Neuronal stem cell (in vitro differentiated cells): ENCODE measurements around the gene FUCA2.
A peak's percentile ranks its signal among the peaks of the same experiment; 100 is the strongest.

ENCODE experiments used
- DNase-seq: peaks from one replicate; pipeline ENCODE4 v3.0.0-alpha.2; 2013; ENCODE audit warnings: low spot score
- H2AFZ ChIP-seq: one replicate; pipeline ENCODE4 v1.6.1; 2013; ENCODE audit warnings: mild to moderate bottlenecking, low read length, inconsistent platforms
- H2AK5ac ChIP-seq: 2 replicates; pipeline ENCODE4 v1.6.1; 2013; ENCODE audit warnings: low read depth, mild to moderate bottlenecking, inconsistent platforms, low read length, moderate library complexity, mixed read lengths
- H2BK120ac ChIP-seq: 2 replicates; pipeline ENCODE4 v1.6.1; 2013; ENCODE audit warnings: low read depth, mild to moderate bottlenecking, inconsistent platforms, low read length, moderate library complexity, mixed read lengths
- H2BK12ac ChIP-seq: one replicate; pipeline ENCODE4 v1.6.1; 2013; ENCODE audit warnings: low read length, inconsistent platforms
- H2BK15ac ChIP-seq: 2 replicates; pipeline ENCODE4 v1.6.1; 2013; ENCODE audit warnings: mild to moderate bottlenecking, low read length, inconsistent platforms, mixed read lengths
- H2BK5ac ChIP-seq: one replicate; pipeline ENCODE4 v1.6.1; 2013; ENCODE audit warnings: inconsistent platforms, mild to moderate bottlenecking, low read length, moderate library complexity
- H3K14ac ChIP-seq: one replicate; pipeline ENCODE4 v1.6.1; 2013; ENCODE audit warnings: low read length, inconsistent platforms
- H3K18ac ChIP-seq: 2 replicates; pipeline ENCODE4 v1.6.1; 2013; ENCODE audit warnings: low read length, inconsistent platforms
- H3K23ac ChIP-seq: 2 replicates; pipeline ENCODE4 v1.6.1; 2013; ENCODE audit warnings: low read depth, mild to moderate bottlenecking, mixed read lengths, low read length, inconsistent platforms; ENCODE audit not compliant: poor library complexity
- H3K27ac ChIP-seq: replicated peaks from 3 replicates; pipeline ENCODE4 v1.5.1; 2013; ENCODE audit warnings: low read length, inconsistent platforms
- H3K27me3 ChIP-seq, 3 experiments: 2 replicates each; pipeline ENCODE4 v1.6.1; 2013; ENCODE audit warnings: low read length in 3 of 3, mild to moderate bottlenecking in 2 of 3, inconsistent platforms in 1 of 3, low read depth in 1 of 3, mixed read lengths in 1 of 3, moderate library complexity in 1 of 3; ENCODE audit not compliant: control insufficient read depth in 3 of 3, insufficient read depth in 3 of 3
- H3K36me3 ChIP-seq, 2 donors: replicated peaks in 1 of 2; 2 replicates each; pipeline ENCODE4 v1.6.1; 2013; ENCODE audit warnings: low read length in 2 of 2; ENCODE audit not compliant: control insufficient read depth in 2 of 2, insufficient read depth in 2 of 2
- H3K4ac ChIP-seq: 2 replicates; pipeline ENCODE4 v1.6.1; 2013; ENCODE audit warnings: inconsistent platforms, mild to moderate bottlenecking, low read length, moderate library complexity
- H3K4me1 ChIP-seq, 2 donors: 1 replicate in 1 of 2; 2 replicates in 1 of 2; pipeline ENCODE4 v1.6.1; 2013; ENCODE audit warnings: low read length in 2 of 2, low read depth in 1 of 2; ENCODE audit not compliant: control insufficient read depth in 2 of 2, insufficient read depth in 1 of 2
- H3K4me2 ChIP-seq: one replicate; pipeline ENCODE4 v1.6.1; 2013; ENCODE audit warnings: mild to moderate bottlenecking, low read length, inconsistent platforms; ENCODE audit not compliant: insufficient read depth, poor library complexity, severe bottlenecking
- H3K4me3 ChIP-seq, 2 donors: 2 replicates each; pipeline ENCODE4 v1.5.1; 2013; ENCODE audit warnings: low read length in 2 of 2, mild to moderate bottlenecking in 2 of 2, inconsistent platforms in 1 of 2, moderate library complexity in 1 of 2
- H3K79me1 ChIP-seq: one replicate; pipeline ENCODE4 v1.6.1; 2013; ENCODE audit warnings: low read depth, mild to moderate bottlenecking, inconsistent platforms, low read length, moderate library complexity
- H3K9ac ChIP-seq: one replicate; pipeline ENCODE4 v1.6.1; 2013; ENCODE audit warnings: mild to moderate bottlenecking, low read depth, low read length, inconsistent platforms; ENCODE audit not compliant: poor library complexity
- H3K9me3 ChIP-seq, 2 donors: replicated peaks in 1 of 2; 2 replicates each; pipeline versions ENCODE3 to v1.6.1; 2013; ENCODE audit warnings: low read length in 2 of 2, mild to moderate bottlenecking in 2 of 2, inconsistent platforms in 1 of 2, low read depth in 1 of 2, mixed read lengths in 1 of 2, moderate library complexity in 1 of 2; ENCODE audit not compliant: control insufficient read depth in 2 of 2, insufficient read depth in 1 of 2
- H4K8ac ChIP-seq: one replicate; pipeline ENCODE4 v1.6.1; 2013; ENCODE audit warnings: low read depth, mild to moderate bottlenecking, inconsistent platforms, low read length, moderate library complexity
- H4K91ac ChIP-seq: one replicate; pipeline ENCODE4 v1.6.1; 2013; ENCODE audit warnings: low read length, low read depth, mild to moderate bottlenecking, inconsistent platforms; ENCODE audit not compliant: poor library complexity
- WGBS, 2 donors: extraction: QIAGEN DNeasy Blood & Tissue Kit; methylation state at CpG; one replicate each; pipeline ENCODE4 v1.1.7; 2013; ENCODE audit warnings: missing lambda C conversion rate in 2 of 2, mixed read lengths in 1 of 2; ENCODE audit not compliant: insufficient read length in 2 of 2, insufficient replicate concordance in 1 of 2; ENCODE audit errors: extremely low coverage in 2 of 2; 5-methylcytosine and 5-hydroxymethylcytosine counted together

FUCA2 gene

DNA sequence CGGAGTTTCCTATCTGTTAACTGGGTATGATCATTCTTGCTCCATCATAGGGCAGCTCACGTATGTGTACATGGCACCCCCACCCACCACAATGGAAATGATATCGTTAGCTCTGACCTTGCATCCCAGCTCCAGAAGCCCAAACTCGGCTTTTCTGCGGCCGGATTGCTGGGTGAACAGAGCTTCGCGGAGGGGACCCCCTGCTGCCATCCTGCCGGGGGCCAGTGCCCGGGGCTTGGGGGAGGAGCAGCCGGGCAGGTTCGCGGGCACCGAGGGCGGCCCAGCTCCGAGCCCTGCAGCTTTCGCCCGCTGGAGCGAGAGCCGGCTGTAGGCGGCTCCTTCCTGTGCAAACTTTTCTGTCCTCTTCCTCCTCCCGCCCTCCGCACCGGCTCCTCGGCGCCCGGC is 24.9 kb upstream of the FUCA2 start:
- peaks cover 4% of the 10 kb centered on the region in 2 donors for H3K4me1 ChIP-seq
- no peak overlapping the region for H3K4ac ChIP-seq

GRCh38 chr6:143535189-143535614 is 23.7 kb upstream of the FUCA2 start:
- Histone ChIP-seq H3K4me1 (peaks cover 4% of the 10 kb centered on the region in 2 donors), H4K8ac (no peak overlapping the region), H3K36me3 (no peaks in the 10 kb centered on the region), H3K9me3 (peaks cover 0 to 2% of the 10 kb centered on the region in 2 donors), H3K4ac (no peak overlapping the region), H2BK12ac (no peak overlapping the region), H3K23ac (no peak overlapping the region), H3K27ac (no peak overlapping the region), H3K27me3 (peaks cover 0 to 13% (median 0%) of the 10 kb centered on the region in 3 experiments), H2BK120ac (no peak overlapping the region), H3K79me1 (no peaks in the 10 kb centered on the region), H3K9ac (no peak overlapping the region), H3K4me2 (no peak overlapping the region), H3K14ac (no peak overlapping the region), H2BK15ac (no peak overlapping the region), H2AK5ac (no peak overlapping the region), H3K18ac (no peak overlapping the region), H2AFZ (no peak overlapping the region), H4K91ac (no peak overlapping the region), H3K4me3 (no peak overlapping the region), H2BK5ac (no peak overlapping the region)
- DNase-seq: no peak
- WGBS, 2 donors: no CpG with 5 or more reads among the region's 5 CpGs

More for the DNA sequence above, 24.9 kb upstream of the FUCA2 start:
- Histone ChIP-seq H3K14ac (peak overlapping the region; percentile 82), H2BK120ac (no peak overlapping the region), H4K91ac (no peak overlapping the region), H3K18ac (peak overlapping the region; percentile 82), H3K9ac (peak overlapping the region; percentile 25), H2AFZ (peak overlapping the region; percentile 94), H2AK5ac (no peak overlapping the region), H2BK15ac (peak overlapping the region; percentile 42), H2BK5ac (no peak overlapping the region), H3K27ac (no peak overlapping the region), H3K79me1 (no peaks in the 10 kb centered on the region), H4K8ac (no peak overlapping the region), H3K9me3 (peaks cover 0 to 5% of the 10 kb centered on the region in 2 donors), H3K36me3 (no peaks in the 10 kb centered on the region), H3K23ac (no peak overlapping the region), H3K4me2 (peak overlapping the region; percentile 69), H3K4me3 (peak overlapping the region; percentile 67 to 81), H2BK12ac (no peak overlapping the region), H3K27me3 (peaks cover 0 to 13% (median 0%) of the 10 kb centered on the region in 3 experiments)
- WGBS, 2 donors: no CpG with 5 or more reads among the region's 27 CpGs
- DNase-seq: peak; percentile 33

DNA sequence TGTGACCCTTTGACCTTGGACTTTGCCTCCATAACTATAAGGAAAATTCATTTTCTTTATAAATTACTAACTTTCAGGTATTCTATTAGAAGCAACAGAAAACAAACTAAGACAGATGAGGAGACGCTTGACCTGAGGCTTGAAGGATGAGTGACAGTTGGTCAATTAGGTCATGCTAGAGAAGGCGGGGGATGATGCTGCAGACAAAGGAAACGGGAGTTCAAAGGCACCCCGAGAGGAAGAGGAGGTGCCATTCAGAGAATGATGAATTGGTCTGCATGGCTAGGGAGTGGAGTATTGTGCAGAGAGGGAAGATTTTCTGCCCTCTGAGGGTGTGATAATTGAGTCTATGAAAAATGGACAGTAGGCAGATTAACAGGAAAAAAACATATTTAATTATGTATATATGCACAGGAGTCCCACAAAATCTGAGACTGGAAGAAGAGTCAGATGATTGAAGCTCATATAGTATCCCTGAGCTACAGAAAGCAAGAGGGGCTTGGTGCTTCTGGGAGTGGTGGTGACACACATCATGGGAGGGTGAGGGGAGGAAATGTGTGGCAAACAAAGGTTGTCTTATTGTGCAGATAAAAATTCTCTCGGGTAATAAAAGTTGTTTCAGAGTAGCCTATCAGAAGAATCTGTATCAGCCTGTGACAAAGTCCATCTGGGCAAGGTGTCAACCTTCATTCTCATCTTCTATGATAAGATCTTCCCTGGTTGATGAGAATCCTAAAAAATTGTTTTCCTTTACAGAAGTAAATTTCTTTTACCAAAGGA is 20.4 kb upstream of the FUCA2 start:
- H2AK5ac ChIP-seq: no peak overlapping the region
- H2BK12ac ChIP-seq: no peak overlapping the region
- peaks cover 2 to 6% of the 10 kb centered on the region in 2 donors for H3K4me1 ChIP-seq
- H3K27me3 ChIP-seq: peaks cover 0 to 4% (median 0%) of the 10 kb centered on the region in 3 experiments
- H2BK15ac ChIP-seq: no peak overlapping the region
- H2BK5ac ChIP-seq: no peak overlapping the region
- H4K8ac ChIP-seq: no peak overlapping the region
- no peak overlapping the region for H3K4ac ChIP-seq
- H2BK120ac ChIP-seq: no peak overlapping the region
- DNase-seq: no peak
- H3K4me3 ChIP-seq: no peak overlapping the region
- no peak overlapping the region for H3K27ac ChIP-seq
- no peaks in the 10 kb centered on the region for H3K79me1 ChIP-seq
- H3K23ac ChIP-seq: no peak overlapping the region
- no peak overlapping the region for H3K18ac ChIP-seq
- no peaks in the 10 kb centered on the region for H3K36me3 ChIP-seq
- WGBS, 2 donors: no CpG with 5 or more reads among the region's 5 CpGs
- H3K9me3 ChIP-seq: peaks cover 0 to 2% of the 10 kb centered on the region in 2 donors
- H3K9ac ChIP-seq: no peak overlapping the region
- H2AFZ ChIP-seq: no peak overlapping the region
- H3K14ac ChIP-seq: no peak overlapping the region
- H4K91ac ChIP-seq: no peak overlapping the region
- no peak overlapping the region for H3K4me2 ChIP-seq

GRCh38 chr6:143529095-143529494 is 17.6 kb upstream of the FUCA2 start:
- peaks cover 0 to 2% of the 10 kb centered on the region in 2 donors for H3K9me3 ChIP-seq

More at GRCh38 chr6:143529095-143529494, 17.6 kb upstream of the FUCA2 start:
- H3K14ac ChIP-seq: no peak overlapping the region
- no CpG with 5 or more reads among the region's 2 CpGs for WGBS, 2 donors
- no peak overlapping the region for H4K91ac ChIP-seq
- H3K18ac ChIP-seq: no peak overlapping the region
- H3K79me1 ChIP-seq: no peaks in the 10 kb centered on the region
- DNase-seq: no peak
- no peak overlapping the region for H3K27ac ChIP-seq
- no peak overlapping the region for H2BK120ac ChIP-seq
- H3K27me3 ChIP-seq: no peaks in the 10 kb centered on the region
- no peak overlapping the region for H3K9ac ChIP-seq
- no peak overlapping the region for H2AFZ ChIP-seq
- H3K23ac ChIP-seq: no peak overlapping the region
- H2BK5ac ChIP-seq: no peak overlapping the region
- H3K4me2 ChIP-seq: no peak overlapping the region
- no peak overlapping the region for H2AK5ac ChIP-seq
- H2BK12ac ChIP-seq: no peak overlapping the region
- no peak overlapping the region for H4K8ac ChIP-seq
- no peaks in the 10 kb centered on the region for H3K36me3 ChIP-seq
- H3K4me1 ChIP-seq: peaks cover 2 to 6% of the 10 kb centered on the region in 2 donors
- H3K4ac ChIP-seq: no peak overlapping the region
- H2BK15ac ChIP-seq: no peak overlapping the region
- H3K4me3 ChIP-seq: no peak overlapping the region
